AG09319 (cell line): Measurements from ENCODE around the gene ZMYND19.
A peak's percentile ranks its signal among the peaks of the same experiment; 100 is the strongest.

Source experiments
- DNase-seq: peaks from one replicate; pipeline ENCODE4 v3.0.0-alpha.2; 2010; ENCODE audit warnings: low read depth; ENCODE audit errors: extremely low read depth
- TF ChIP-seq, protein P1 (sequence below): IDR thresholded peaks from 2 replicates; pipeline ENCODE4 v1.5.1; 2011; ENCODE audit warnings: low read depth, mild to moderate bottlenecking, inconsistent platforms, low read length, moderate library complexity

ZMYND19 gene

DNA sequence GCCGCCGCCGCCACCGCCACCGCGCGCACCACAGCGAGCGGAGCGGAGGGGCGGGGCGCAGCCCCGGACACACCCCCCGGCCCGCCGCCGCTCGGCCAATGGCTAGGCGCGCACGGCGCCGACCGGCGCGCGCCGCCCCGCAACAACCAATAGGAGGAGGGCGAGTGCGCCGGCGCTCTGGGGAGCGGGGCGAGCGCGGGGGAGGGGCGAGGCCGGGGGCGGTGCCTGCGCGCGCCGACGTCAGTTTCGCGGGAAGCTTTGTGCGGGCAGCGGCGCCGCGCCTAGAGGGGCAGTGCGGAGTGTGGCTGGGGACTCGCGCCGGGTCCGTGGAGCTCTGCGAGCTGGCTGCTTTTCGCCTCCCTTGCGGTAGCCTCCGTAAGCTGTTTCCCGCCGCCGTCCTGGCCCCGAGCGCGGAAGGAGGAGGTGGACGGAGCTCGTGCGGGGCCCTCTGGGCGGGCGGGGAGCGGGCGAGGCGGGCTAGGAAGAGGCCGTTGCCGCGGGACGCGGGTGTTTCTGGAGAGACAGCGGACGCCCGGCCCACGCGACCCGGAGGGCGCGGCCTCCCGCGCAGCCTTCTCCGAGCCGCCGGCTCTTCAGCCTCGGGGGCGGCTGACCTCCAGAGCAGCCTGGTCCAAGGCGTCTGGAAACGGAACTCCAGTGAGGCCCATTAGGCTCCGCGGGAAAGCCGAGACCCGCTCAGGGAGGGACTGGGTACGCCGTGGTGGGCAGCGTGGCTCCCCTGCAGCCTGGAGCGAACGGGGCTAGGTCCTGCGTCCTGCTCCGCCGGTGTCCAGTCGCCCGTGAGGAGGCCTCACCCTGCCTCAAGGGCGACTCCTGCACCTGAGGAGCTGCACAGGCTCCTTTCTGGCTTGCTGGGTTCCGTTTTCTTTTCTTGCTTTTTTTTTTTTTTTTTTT, at the start of gene ZMYND19:
Gene ZMYND19 (minus strand): TSS at position 44 of the 915 bp plus-strand sequence. CDS start 249 bp downstream, outside the sequence.
- peak; percentile 54 for DNase-seq
- TF ChIP-seq, protein P1, sequence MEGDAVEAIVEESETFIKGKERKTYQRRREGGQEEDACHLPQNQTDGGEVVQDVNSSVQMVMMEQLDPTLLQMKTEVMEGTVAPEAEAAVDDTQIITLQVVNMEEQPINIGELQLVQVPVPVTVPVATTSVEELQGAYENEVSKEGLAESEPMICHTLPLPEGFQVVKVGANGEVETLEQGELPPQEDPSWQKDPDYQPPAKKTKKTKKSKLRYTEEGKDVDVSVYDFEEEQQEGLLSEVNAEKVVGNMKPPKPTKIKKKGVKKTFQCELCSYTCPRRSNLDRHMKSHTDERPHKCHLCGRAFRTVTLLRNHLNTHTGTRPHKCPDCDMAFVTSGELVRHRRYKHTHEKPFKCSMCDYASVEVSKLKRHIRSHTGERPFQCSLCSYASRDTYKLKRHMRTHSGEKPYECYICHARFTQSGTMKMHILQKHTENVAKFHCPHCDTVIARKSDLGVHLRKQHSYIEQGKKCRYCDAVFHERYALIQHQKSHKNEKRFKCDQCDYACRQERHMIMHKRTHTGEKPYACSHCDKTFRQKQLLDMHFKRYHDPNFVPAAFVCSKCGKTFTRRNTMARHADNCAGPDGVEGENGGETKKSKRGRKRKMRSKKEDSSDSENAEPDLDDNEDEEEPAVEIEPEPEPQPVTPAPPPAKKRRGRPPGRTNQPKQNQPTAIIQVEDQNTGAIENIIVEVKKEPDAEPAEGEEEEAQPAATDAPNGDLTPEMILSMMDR: no peak

DNA sequence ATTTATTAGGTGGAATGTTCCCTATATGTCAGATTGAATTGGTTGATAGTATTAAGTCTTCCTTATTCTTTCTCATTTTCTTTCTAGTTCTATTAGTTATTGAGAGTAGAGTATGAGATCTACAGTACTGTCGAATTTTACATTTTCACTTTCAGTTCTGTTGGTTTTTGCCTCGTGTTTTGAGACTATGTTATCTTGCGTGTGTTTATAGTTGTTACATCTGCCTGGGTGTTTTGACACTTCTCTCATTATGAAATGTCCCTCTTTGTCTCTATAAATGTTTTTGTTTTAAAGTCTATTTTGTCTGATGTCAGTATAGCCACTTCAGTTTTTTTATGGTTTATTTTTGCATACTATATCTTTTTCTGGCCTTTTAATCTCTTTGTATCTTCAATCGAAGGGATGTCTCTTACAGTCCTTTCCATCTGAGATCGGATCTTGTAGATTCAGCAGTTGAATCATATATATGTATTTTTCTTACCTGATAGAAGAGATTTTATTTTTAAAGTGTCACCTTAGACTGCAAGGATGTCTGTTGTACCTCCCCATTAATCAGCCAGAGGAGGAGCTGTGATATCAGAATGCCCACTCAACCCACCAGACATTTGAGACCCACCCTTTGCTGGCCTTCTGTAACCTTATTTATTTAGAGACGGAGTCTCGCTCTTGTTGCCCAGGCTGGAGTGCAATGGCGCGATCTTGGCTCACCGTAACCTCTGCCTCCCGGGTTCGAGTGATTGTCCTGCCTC, 49.2 kb upstream of the ZMYND19 start:
- TF ChIP-seq, protein P1: no peak
- no peak for DNase-seq

DNA sequence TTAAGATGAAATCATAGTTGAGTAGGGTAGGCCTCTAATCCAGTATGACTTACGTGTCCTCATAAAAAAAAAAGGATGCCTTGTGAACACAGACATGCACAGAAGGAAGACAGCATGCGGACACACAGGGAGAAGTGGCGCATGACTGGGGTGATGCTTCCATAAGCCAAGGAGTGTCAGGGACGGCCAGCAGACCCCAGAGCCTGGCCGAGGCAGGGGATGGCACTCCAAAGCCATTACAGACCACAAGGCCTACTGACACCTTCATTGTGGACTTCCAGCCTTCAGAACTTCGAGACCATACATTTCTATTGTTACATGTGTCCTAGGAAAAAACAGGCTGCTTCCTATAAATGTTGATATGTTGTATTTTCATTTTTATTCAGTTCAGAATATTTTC, 48.4 kb upstream of the ZMYND19 start:
- TF ChIP-seq, protein P1: no peak

DNA sequence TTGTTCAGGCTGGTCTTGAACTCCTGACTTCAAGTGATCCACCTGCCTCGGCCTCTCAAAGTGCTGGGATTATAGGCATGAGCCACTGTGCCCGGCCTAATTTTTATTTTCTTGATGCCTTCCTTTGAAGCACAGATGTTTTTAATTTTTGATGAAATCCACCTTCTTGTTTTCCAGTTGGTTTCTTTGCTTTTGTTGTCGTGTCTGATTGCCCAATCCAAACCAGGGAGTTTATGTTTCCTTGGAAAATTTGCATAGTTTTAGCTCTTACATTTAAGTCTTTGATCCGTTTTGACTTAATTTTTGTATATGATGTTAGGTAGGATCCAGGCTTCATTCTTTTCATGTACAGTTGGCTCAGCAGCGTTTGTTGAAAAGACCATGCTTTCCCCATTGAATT, 43.7 kb upstream of the ZMYND19 start:
- DNase-seq: no peak
- TF ChIP-seq, protein P1: no peak

More for the DNA sequence above, 48.4 kb upstream of the ZMYND19 start:
- DNase-seq: no peak

DNA sequence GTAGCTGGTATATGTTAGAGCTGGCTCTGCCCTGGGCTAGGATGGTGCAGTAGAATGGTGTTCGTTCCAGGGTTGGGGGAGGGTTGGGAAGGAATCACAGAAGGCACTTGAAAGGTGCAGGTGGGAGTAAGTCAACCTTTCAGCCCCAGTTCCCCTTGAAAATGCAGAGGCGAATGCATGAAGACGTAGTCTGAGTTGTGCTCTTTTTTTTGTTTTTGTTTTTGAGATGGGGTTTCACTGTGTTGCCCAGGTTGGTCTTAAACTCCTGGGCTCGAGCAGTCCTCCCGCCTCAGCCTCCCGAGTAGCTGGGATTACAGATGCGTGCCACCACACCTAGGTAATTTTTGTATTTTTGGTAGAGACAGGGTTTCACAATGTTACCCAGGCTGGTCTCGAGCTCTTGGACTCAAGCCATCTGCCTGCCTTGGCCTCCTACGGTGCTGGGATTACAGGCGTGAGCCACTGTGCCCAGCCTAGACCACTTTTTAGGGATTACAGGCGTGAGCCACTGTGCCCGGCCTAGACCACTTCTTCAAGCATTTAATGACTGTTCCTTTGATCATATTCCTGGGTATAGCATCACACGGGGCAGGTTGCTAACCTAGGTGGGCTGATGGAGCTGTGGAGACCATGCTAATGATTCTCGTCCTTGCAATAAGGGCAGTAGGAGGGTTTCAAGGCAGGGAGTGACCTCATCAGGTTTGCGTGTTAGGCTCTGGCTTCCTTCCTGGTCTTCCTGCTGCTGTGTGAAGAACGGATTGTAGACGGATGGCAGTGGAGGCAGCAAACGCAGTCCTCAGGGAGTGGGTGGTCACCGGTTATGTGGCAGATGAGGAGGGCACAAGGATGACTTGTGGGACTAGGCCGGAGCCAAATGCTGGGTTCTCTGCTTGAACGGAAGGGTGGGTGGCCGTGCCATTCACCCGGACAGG, 42.2 kb upstream of the ZMYND19 start:
- TF ChIP-seq, protein P1: no peak
- no peak for DNase-seq

DNA sequence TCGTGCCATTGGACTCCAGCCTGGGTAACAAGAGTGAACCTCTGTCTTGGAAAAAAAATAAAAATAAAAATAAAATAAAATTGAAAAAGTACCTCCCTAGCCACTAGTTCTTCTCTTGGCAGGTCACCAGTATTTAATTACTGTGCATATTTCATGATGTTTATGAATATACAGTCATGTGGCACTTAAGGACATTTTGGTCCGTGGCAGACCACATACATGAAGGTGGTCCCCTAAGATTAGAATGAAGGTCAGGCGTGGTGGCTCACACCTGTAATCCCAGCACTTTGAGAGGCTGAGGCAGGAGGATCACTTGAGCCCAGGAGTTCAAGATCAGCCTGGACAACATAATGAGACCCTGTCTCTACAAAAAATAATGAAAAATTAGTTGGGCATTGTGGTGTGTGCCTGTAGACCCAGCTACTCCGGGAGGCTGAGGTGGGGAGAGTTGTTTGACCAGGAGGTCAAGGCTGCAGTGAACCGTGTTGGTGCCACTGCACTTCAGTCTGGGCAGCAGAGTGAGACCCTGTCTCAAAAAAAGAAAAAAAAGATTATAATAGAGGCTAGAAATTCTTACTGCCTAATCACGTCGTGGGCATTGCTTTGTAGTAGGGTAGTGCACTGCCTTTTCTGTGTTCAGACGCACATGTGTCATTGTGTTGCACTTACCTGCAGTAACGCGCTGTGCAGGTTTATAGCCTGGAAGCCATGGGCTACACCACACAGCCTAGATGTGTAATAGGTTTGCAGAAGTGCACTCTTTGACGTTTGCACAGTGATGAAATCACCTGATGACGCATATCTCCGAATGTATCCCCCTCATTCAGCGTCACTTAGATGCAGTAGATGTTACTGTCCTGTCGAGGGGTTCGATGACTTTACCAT, 41.3 kb upstream of the ZMYND19 start:
- DNase-seq: no peak
- TF ChIP-seq, protein P1: no peak
